NB4 (cell line): ENCODE data around the gene ZMYND12.

Experiments
- MYC ChIP-seq: IDR thresholded peaks from 2 replicates; pipeline ENCODE4 v1.6.1; 2011; ENCODE audit warnings: low read depth, low read length
- POLR2A ChIP-seq: IDR thresholded peaks from 2 replicates; pipeline ENCODE4 v1.6.1; 2011; ENCODE audit warnings: mild to moderate bottlenecking; ENCODE audit not compliant: insufficient read length; ENCODE audit errors: extremely low read depth
- TF ChIP-seq, protein P1 (sequence below): IDR thresholded peaks from one replicate; pipeline ENCODE4 v1.5.1; 2012; ENCODE audit warnings: low read depth, low read length

DNA sequence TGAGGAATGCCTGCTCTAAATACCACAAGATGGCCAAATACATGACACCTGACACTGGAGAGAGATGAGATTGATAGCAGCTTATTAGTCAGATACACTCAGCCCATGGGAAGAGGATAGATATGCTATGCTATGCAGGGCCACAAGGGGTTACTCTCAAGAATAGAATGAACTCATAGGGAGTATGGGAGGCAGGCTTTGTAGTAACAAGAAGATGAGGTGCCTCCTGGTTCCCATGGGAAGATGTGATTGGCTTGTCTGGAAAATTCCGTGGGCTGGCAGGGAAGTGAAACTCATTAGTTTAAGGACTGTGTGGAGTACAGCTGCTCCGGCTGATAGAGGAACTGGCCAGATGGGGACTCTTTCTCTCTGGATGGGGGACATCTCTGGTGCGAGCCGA, 23.8 kb upstream of the ZMYND12 start:
- TF ChIP-seq, protein P1, sequence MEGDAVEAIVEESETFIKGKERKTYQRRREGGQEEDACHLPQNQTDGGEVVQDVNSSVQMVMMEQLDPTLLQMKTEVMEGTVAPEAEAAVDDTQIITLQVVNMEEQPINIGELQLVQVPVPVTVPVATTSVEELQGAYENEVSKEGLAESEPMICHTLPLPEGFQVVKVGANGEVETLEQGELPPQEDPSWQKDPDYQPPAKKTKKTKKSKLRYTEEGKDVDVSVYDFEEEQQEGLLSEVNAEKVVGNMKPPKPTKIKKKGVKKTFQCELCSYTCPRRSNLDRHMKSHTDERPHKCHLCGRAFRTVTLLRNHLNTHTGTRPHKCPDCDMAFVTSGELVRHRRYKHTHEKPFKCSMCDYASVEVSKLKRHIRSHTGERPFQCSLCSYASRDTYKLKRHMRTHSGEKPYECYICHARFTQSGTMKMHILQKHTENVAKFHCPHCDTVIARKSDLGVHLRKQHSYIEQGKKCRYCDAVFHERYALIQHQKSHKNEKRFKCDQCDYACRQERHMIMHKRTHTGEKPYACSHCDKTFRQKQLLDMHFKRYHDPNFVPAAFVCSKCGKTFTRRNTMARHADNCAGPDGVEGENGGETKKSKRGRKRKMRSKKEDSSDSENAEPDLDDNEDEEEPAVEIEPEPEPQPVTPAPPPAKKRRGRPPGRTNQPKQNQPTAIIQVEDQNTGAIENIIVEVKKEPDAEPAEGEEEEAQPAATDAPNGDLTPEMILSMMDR, result no peak
- TF ChIP-seq POLR2A (no peak), MYC (no peak)
